Measurements from ENCODE around the gene GNRHR. TPM values are rescaled to one million over a fixed set of nuclear protein-coding genes. Genes with fewer than 3 reads are reported as not detected.
A peak's percentile ranks its signal among the peaks of the same experiment; 100 is the strongest.

The GNRHR gene
- polyA plus RNA-seq, 1 of the 3 experiments (the other 2 are of a cell fraction), result 0.02 TPM

DNA sequence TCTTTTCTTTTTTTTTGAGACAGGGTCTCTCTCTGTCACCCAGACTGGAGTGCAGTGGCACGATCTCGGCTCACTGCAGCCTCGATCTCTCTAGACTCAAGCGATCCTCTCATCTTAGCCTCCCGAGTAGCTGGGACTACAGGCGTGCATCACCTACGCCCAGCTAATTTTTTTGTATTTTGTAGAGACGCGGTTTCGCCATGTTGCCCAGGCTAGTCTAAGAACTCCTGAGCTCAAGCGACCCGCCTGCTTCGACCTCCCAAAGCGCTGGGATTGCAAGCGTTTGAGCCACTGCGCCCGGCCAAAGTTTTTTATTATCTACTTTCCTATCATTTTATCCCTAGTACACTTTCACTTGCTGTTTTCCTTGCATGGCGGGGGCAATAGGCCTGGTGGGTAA is 54.6 kb downstream of the GNRHR start:
- no peaks in the 10 kb centered on the region for H3K27me3 ChIP-seq (ENCODE audit: insufficient read depth)
- H3K27ac ChIP-seq (ENCODE audit: low read depth in 2 of 2, low read length in 1 of 2), result peak overlapping the region in 1 of 2 experiments; percentile 85; a peak in 3 of 4 replicates
- H3K9me2 ChIP-seq, result no peaks in the 10 kb centered on the region
- ChIA-PET CTCF (interaction anchor here (1.3 to 2.6 kb wide), 6 partner anchors 15 to 78 kb away, joined by 3 to 9 read pairs (median 6); no protein-coding TSS in a partner anchor), POLR2A (no interaction called here)
- TF ChIP-seq RXRA (IDR thresholded peaks at IDR 0.05; ENCODE audit: borderline replicate concordance, low read depth) (no peak), CHD2 (IDR thresholded peaks at IDR 0.05; ENCODE audit: low read length, partially characterized antibody) (no peak), RCOR1 (IDR thresholded peaks at IDR 0.05; ENCODE audit: low read length) (no peak), MXI1 (IDR thresholded peaks at IDR 0.05; ENCODE audit: low read depth, low read length) (no peak), SMC3 (IDR thresholded peaks at IDR 0.05; ENCODE audit: low read depth, low read length) (no peak), GATA2 (CRISPR knock-in tag; IDR thresholded peaks at IDR 0.05) (no peak), MEF2A (IDR thresholded peaks at IDR 0.05; ENCODE audit: borderline replicate concordance, low read depth) (no peak), NRF1 (IDR thresholded peaks at IDR 0.05; ENCODE audit: low read depth, low read length) (no peak), ELF1 (IDR thresholded peaks at IDR 0.05) (no peak), TCF12 (IDR thresholded peaks at IDR 0.05) (no peak), TAF1 (IDR thresholded peaks at IDR 0.05; ENCODE audit: borderline replicate concordance, low read depth, low read length) (no peak), EP300 (IDR thresholded peaks at IDR 0.05; ENCODE audit: borderline replicate concordance in 1 of 2, low read depth in 1 of 2, low read length in 1 of 2) (no peak), NFIC (IDR thresholded peaks at IDR 0.05; ENCODE audit: borderline replicate concordance) (no peak), RFX5 (IDR thresholded peaks at IDR 0.05; ENCODE audit: low read length) (no peak)
- TF ChIP-seq, protein P1, sequence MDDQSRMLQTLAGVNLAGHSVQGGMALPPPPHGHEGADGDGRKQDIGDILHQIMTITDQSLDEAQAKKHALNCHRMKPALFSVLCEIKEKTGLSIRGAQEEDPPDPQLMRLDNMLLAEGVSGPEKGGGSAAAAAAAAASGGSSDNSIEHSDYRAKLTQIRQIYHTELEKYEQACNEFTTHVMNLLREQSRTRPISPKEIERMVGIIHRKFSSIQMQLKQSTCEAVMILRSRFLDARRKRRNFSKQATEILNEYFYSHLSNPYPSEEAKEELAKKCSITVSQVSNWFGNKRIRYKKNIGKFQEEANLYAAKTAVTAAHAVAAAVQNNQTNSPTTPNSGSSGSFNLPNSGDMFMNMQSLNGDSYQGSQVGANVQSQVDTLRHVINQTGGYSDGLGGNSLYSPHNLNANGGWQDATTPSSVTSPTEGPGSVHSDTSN (IDR thresholded peaks at IDR 0.05), result no peak
- TF ChIP-seq, protein P2, sequence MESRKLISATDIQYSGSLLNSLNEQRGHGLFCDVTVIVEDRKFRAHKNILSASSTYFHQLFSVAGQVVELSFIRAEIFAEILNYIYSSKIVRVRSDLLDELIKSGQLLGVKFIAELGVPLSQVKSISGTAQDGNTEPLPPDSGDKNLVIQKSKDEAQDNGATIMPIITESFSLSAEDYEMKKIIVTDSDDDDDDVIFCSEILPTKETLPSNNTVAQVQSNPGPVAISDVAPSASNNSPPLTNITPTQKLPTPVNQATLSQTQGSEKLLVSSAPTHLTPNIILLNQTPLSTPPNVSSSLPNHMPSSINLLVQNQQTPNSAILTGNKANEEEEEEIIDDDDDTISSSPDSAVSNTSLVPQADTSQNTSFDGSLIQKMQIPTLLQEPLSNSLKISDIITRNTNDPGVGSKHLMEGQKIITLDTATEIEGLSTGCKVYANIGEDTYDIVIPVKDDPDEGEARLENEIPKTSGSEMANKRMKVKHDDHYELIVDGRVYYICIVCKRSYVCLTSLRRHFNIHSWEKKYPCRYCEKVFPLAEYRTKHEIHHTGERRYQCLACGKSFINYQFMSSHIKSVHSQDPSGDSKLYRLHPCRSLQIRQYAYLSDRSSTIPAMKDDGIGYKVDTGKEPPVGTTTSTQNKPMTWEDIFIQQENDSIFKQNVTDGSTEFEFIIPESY (IDR thresholded peaks at IDR 0.05; ENCODE audit: borderline replicate concordance, low read depth), result no peak
- TF ChIP-seq, protein P3, sequence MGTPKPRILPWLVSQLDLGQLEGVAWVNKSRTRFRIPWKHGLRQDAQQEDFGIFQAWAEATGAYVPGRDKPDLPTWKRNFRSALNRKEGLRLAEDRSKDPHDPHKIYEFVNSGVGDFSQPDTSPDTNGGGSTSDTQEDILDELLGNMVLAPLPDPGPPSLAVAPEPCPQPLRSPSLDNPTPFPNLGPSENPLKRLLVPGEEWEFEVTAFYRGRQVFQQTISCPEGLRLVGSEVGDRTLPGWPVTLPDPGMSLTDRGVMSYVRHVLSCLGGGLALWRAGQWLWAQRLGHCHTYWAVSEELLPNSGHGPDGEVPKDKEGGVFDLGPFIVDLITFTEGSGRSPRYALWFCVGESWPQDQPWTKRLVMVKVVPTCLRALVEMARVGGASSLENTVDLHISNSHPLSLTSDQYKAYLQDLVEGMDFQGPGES (IDR thresholded peaks at IDR 0.05; ENCODE audit: low read depth, low read length), result no peak
- H3K9me3 ChIP-seq, result no peaks in the 10 kb centered on the region
- H3K79me2 ChIP-seq (ENCODE audit: insufficient read depth), result peaks cover 96% of the 10 kb centered on the region
- H3K36me3 ChIP-seq (replicated peaks in 1 of 2; ENCODE audit: control insufficient read depth in 1 of 2, insufficient read depth in 2 of 2, low read length in 1 of 2), result peaks cover 17 to 25% of the 10 kb centered on the region in 2 experiments
- peak overlapping the region; percentile 88 for H3K9ac ChIP-seq
- WGBS (ENCODE audit: low lambda C conversion rate), result 72% methylated on average over 18 of the region's 18 CpGs
- no peaks in the 10 kb centered on the region for H3F3A ChIP-seq (replicated peaks; ENCODE audit: insufficient read depth)
- H4K20me1 ChIP-seq (ENCODE audit: insufficient read depth), result no peaks in the 10 kb centered on the region; the same call in 1 of the 2 replicates
- peak overlapping the region; percentile 82 to 86 for H3K4me3 ChIP-seq (ENCODE audit: low read depth in 2 of 2, low read length in 1 of 2)
- H2AFZ ChIP-seq (ENCODE audit: low read depth), result no peak overlapping the region
- DNase-seq, result no peak
- peak overlapping the region; percentile 84 for H3K4me2 ChIP-seq
- peaks cover 0 to 7% of the 10 kb centered on the region in 2 experiments; a peak in 3 of 4 replicates for H3K4me1 ChIP-seq (ENCODE audit: control insufficient read depth in 1 of 2, insufficient read depth in 2 of 2, low read depth in 1 of 2, low read length in 1 of 2)

Measured in SK-N-SH (cell line).